Measurements from ENCODE around the gene CRIP3. TPM values are rescaled to one million over a fixed set of nuclear protein-coding genes. Genes with fewer than 3 reads are reported as not detected.
A peak's percentile ranks its signal among the peaks of the same experiment; 100 is the strongest.

Gene CRIP3
- total RNA-seq, 1 donor from 2014 or later, result not detected

- Mint-ChIP-seq H3K27me3 (ENCODE audit: low read depth, unreplicated experiment) (peaks cover 49% of the 10 kb centered on the region), H3K27ac (ENCODE audit: unreplicated experiment) (peak overlapping the region; percentile 84), H3K4me3 (ENCODE audit: unreplicated experiment) (no peak overlapping the region), H3K36me3 (ENCODE audit: low read depth, unreplicated experiment) (peaks cover 1% of the 10 kb centered on the region), H3K4me1 (ENCODE audit: low read depth, unreplicated experiment) (peaks cover 15% of the 10 kb centered on the region), H3K9me3 (ENCODE audit: unreplicated experiment) (peaks cover 2% of the 10 kb centered on the region)
- no peaks in the 10 kb centered on the region for H3K36me3 ChIP-seq (ENCODE audit: insufficient read depth, low read length)
- FAIRE-seq (no peak), DNase-seq (ENCODE audit: low read depth) (no peak)
- no peak overlapping the region for H3K4me2 ChIP-seq (ENCODE audit: low read length)
- TF ChIP-seq EZH2 (IDR thresholded peaks at IDR 0.05; ENCODE audit: insufficient read depth, low read length) (no peak), CTCF (IDR thresholded peaks at IDR 0.05; ENCODE audit: insufficient read depth, low read depth, low read length) (no peak)
- no peaks in the 10 kb centered on the region for H3K9me3 ChIP-seq (ENCODE audit: insufficient read depth, low read depth, low read length)
- no peaks in the 10 kb centered on the region for H3K79me2 ChIP-seq (ENCODE audit: insufficient read depth, low read length)
- no peak overlapping the region for H3K27ac ChIP-seq (ENCODE audit: low read depth, low read length)
- no peaks in the 10 kb centered on the region for H4K20me1 ChIP-seq (ENCODE audit: insufficient read depth, low read length)
- H3K27me3 ChIP-seq (ENCODE audit: insufficient read depth, low read length), result peaks cover 17% of the 10 kb centered on the region
- no peak overlapping the region for H3K4me3 ChIP-seq (ENCODE audit: insufficient read depth, low read depth, low read length)
- no peak overlapping the region for H2AFZ ChIP-seq (ENCODE audit: low read depth, low read length)
- peaks cover 5% of the 10 kb centered on the region for H3K4me1 ChIP-seq (ENCODE audit: insufficient read depth, low read length)
- H3K9ac ChIP-seq (ENCODE audit: low read length), result no peak overlapping the region
Observed at GRCh38 chr6:43276577-43277305, 31.9 kb downstream of the CRIP3 start.

- Mint-ChIP-seq H3K9me3 (ENCODE audit: unreplicated experiment) (no peaks in the 10 kb centered on the region), H3K27me3 (ENCODE audit: low read depth, unreplicated experiment) (peaks cover 49% of the 10 kb centered on the region), H3K27ac (ENCODE audit: unreplicated experiment) (no peak overlapping the region), H3K36me3 (ENCODE audit: low read depth, unreplicated experiment) (peaks cover 1% of the 10 kb centered on the region), H3K4me3 (ENCODE audit: unreplicated experiment) (peak overlapping the region; percentile 40), H3K4me1 (ENCODE audit: low read depth, unreplicated experiment) (peaks cover 15% of the 10 kb centered on the region)
- Histone ChIP-seq H3K27ac (ENCODE audit: low read depth, low read length) (no peak overlapping the region), H3K9ac (ENCODE audit: low read length) (no peak overlapping the region), H3K36me3 (ENCODE audit: insufficient read depth, low read length) (no peaks in the 10 kb centered on the region), H3K4me1 (ENCODE audit: insufficient read depth, low read length) (peaks cover 5% of the 10 kb centered on the region), H2AFZ (ENCODE audit: low read depth, low read length) (no peak overlapping the region), H3K4me2 (ENCODE audit: low read length) (peak overlapping the region; percentile 75), H3K4me3 (ENCODE audit: insufficient read depth, low read depth, low read length) (no peak overlapping the region), H3K27me3 (ENCODE audit: insufficient read depth, low read length) (peaks cover 17% of the 10 kb centered on the region), H4K20me1 (ENCODE audit: insufficient read depth, low read length) (no peaks in the 10 kb centered on the region), H3K79me2 (ENCODE audit: insufficient read depth, low read length) (no peaks in the 10 kb centered on the region), H3K9me3 (ENCODE audit: insufficient read depth, low read depth, low read length) (no peaks in the 10 kb centered on the region)
- FAIRE-seq (no peak), DNase-seq (ENCODE audit: low read depth) (peak; percentile 6)
- TF ChIP-seq CTCF (IDR thresholded peaks at IDR 0.05; ENCODE audit: insufficient read depth, low read depth, low read length) (no peak), EZH2 (IDR thresholded peaks at IDR 0.05; ENCODE audit: insufficient read depth, low read length) (no peak)
Observed at GRCh38 chr6:43275801-43276576, 32.6 kb downstream of the CRIP3 start.

Measured in astrocyte (in vitro differentiated cells and primary cell).